GM12872 (cell line): Measurements from ENCODE around the gene MUC2.

ENCODE experiments used
- CTCF ChIP-seq: IDR thresholded peaks from 3 replicates; pipeline ENCODE4 v1.5.1; 2011; ENCODE audit warnings: low read depth, mild to moderate bottlenecking, low read length, moderate library complexity; ENCODE audit not compliant: insufficient read depth

Gene MUC2

GRCh38 chr11:1101318-1102089 is 26.8 kb downstream of the MUC2 start:
- TF ChIP-seq CTCF: no peak

- no peak for TF ChIP-seq CTCF
Observed at GRCh38 chr11:1102221-1102971, 27.7 kb downstream of the MUC2 start.

GRCh38 chr11:1102996-1103395 is 28.3 kb downstream of the MUC2 start:
- no peak for TF ChIP-seq CTCF

- no peak for TF ChIP-seq CTCF
Observed at GRCh38 chr11:1103401-1104360, 29.0 kb downstream of the MUC2 start.

GRCh38 chr11:1104411-1105182 is 29.9 kb downstream of the MUC2 start:
- no peak for TF ChIP-seq CTCF

- no peak for TF ChIP-seq CTCF
Observed at GRCh38 chr11:1105183-1105565, 30.5 kb downstream of the MUC2 start.
